T-helper 17 cell (primary cell): ENCODE results near the gene SRPX. TPM values are rescaled to one million over a fixed set of nuclear protein-coding genes. Genes with fewer than 3 reads are reported as not detected.

ENCODE experiments used
- ATAC-seq: fragments of 150-1000 bp; cut with Tn5 transposase; 2 replicates; pipeline ENCODE4 v1.10.0; 2021; ENCODE audit warnings: mild to moderate bottlenecking, moderate library complexity
- DNase-seq, 3 donors: peaks; one replicate each; pipeline versions ENCODE4 v3.0.0 to v3.0.0-alpha.2; 2020 to 2021
- H3K9me3 ChIP-seq: one replicate; pipeline ENCODE4 v1.7.0; 2013; ENCODE audit warnings: low read length, mild to moderate bottlenecking; ENCODE audit not compliant: control insufficient read depth, poor library complexity, severe bottlenecking
- H3K27ac Mint-ChIP-seq: one replicate; pipeline ENCODE4 v1.8.0; 2022; ENCODE audit warnings: mild to moderate bottlenecking, moderate library complexity, mixed read lengths
- H3K27me3 Mint-ChIP-seq: one replicate; pipeline ENCODE4 v1.8.0; 2022; ENCODE audit warnings: mixed read lengths
- H3K36me3 Mint-ChIP-seq: one replicate; pipeline ENCODE4 v1.8.0; 2022; ENCODE audit warnings: low read depth, mixed read lengths
- H3K4me1 Mint-ChIP-seq: one replicate; pipeline ENCODE4 v1.8.0; 2022; ENCODE audit warnings: mild to moderate bottlenecking, mixed read lengths
- H3K4me3 Mint-ChIP-seq: one replicate; pipeline ENCODE4 v1.8.0; 2022; ENCODE audit warnings: mild to moderate bottlenecking, moderate library complexity, mixed read lengths
- total RNA-seq, 4 donors: library from RNA in 2 of 4; stranded (reverse) in 2 of 4; gene quantifications; one replicate each; pipeline ENCODE4 v1.2.3 and lab custom pipeline; 2022 to 2026

The SRPX gene
- total RNA-seq, 2 donors from 2014 or later = 0.30 TPM; not detected in 1

DNA sequence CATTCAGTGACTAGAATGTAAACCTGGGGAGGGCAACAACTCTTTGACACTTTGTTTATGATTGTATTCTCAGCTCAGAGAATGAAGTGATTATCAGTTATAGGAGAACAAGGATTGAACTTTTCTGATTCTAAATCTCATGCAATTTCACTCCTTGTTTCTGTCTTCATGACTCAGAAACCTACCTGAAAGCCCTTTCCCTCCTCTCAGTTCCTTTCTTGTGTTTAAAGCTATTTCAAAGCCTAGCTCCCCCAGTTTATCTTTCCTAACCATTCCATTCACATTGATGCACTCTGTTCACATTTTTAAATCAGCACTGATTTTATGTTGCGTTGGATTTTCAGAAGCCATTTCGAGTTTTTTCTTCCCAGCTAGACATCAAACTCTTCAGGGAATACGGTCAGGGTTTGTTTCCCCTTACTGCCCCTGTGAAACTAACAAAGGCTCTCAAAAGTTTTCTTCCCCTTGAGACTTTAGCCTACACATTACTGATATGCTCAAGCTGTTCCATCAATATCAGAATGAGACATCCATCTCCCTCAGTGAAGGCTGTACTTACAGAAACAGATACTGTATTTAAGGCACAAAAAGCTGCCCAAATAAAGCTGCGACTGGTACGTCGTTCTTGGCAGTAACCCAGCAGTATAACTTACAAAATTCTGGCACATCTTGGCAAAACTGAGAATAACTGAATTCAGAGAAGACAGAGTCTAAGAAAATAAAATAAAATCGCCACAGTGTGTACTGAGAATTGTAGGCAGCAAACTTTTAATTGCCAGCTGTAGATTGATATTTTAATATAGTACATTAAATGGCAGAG, 31.0 kb downstream of the SRPX start:
- H3K4me1 Mint-ChIP-seq = no peaks in the 10 kb centered on the region
- H3K27ac Mint-ChIP-seq = no peak overlapping the region
- no peak overlapping the region for H3K4me3 Mint-ChIP-seq
- no peak for ATAC-seq
- DNase-seq = no peak
- H3K9me3 ChIP-seq = no peaks in the 10 kb centered on the region
- peaks cover 10% of the 10 kb centered on the region for H3K27me3 Mint-ChIP-seq
- H3K36me3 Mint-ChIP-seq = no peaks in the 10 kb centered on the region

DNA sequence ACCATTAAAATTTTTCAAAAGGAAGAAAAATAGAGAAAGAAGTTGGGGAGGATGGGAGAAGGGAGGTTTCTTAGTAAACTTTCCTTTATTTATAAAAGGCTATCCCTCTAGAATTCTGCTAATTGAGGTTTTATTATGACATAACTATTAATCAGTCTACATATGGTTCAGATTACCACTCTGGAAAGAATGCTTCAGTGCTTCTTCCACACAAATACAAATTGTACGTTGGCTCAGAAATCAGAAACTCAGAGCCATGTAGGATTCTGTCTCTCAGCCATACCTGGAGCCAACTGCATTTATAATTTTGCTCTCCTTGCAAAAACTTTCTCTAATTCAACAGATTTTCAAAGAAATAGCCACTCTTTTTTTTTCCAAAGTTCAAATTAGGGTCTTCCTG, 37.1 kb downstream of the SRPX start:
- H3K9me3 ChIP-seq = no peaks in the 10 kb centered on the region
- ATAC-seq = no peak
- Mint-ChIP-seq H3K36me3 (no peaks in the 10 kb centered on the region), H3K27ac (no peak overlapping the region), H3K4me1 (no peaks in the 10 kb centered on the region), H3K27me3 (peaks cover 13% of the 10 kb centered on the region), H3K4me3 (no peak overlapping the region)
- no peak for DNase-seq

DNA sequence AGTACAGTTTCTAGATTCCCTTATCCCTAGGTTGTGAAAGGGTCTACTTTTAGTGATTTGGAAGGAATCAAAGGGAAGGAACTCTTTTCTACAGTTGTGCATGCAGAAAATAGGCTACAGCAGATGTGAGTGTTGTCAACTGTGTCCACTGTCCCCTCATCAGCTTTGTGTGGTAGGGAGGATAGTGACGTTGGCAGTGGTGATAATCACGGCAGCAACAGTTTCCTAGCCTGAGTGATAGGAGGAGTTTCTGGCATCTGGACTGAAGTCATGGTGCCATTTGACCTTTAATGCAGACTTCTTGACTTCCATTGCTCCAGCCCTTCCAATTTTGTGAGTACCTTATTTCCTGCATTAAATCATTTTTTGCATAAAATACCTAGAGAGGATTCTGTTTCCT, 39.3 kb downstream of the SRPX start:
- Mint-ChIP-seq H3K36me3 (no peaks in the 10 kb centered on the region), H3K4me3 (no peak overlapping the region), H3K27ac (no peak overlapping the region), H3K4me1 (no peaks in the 10 kb centered on the region), H3K27me3 (peaks cover 7% of the 10 kb centered on the region)
- DNase-seq (no peak), ATAC-seq (no peak)
- no peaks in the 10 kb centered on the region for H3K9me3 ChIP-seq

DNA sequence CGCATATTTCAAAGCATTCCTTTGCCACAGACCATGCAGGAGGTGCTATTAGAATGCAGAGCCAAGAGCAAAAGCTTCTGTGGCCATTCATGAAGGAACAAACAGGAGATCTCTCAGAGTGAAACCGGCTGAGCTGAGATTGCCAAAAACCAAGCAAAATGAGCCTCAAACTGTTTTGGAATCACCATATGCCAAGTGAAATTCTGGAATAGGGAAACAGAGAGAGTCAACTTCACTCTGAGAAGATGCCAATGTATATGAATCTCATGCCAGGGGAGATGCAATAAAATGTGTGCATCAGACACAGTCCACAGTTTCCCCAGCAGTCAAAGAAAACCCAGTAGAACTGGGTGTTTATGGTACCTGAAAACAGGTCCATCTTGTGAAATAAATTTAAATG, 42.3 kb downstream of the SRPX start:
- Mint-ChIP-seq H3K27ac (no peak overlapping the region), H3K27me3 (peaks cover 7% of the 10 kb centered on the region), H3K4me1 (no peaks in the 10 kb centered on the region), H3K4me3 (no peak overlapping the region), H3K36me3 (no peaks in the 10 kb centered on the region)
- no peak for DNase-seq
- ATAC-seq = no peak
- H3K9me3 ChIP-seq = no peaks in the 10 kb centered on the region

DNA sequence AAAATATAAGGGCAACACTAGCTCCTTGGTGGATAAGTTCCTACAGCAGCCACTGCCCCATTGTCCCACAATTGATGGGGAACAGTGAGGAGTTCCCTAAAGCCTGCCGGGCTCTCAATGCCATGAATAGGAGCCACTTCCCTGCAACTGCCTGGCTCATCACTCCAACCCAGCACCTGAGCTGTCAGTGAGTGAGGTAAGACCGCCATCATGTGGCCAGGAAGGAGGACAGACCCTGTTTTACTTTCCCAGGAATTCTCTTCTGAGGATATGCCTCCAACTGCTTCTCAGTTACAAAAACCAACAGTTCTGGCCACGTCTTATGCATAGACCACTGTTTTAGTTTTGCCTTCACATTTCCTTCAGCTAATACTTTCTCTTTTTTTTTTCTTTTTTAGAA, 45.5 kb downstream of the SRPX start:
- no peak for DNase-seq
- no peaks in the 10 kb centered on the region for H3K4me1 Mint-ChIP-seq
- H3K27ac Mint-ChIP-seq = no peak overlapping the region
- peaks cover 6% of the 10 kb centered on the region for H3K27me3 Mint-ChIP-seq
- no peaks in the 10 kb centered on the region for H3K9me3 ChIP-seq
- no peak overlapping the region for H3K4me3 Mint-ChIP-seq
- H3K36me3 Mint-ChIP-seq = no peaks in the 10 kb centered on the region
- ATAC-seq = no peak

DNA sequence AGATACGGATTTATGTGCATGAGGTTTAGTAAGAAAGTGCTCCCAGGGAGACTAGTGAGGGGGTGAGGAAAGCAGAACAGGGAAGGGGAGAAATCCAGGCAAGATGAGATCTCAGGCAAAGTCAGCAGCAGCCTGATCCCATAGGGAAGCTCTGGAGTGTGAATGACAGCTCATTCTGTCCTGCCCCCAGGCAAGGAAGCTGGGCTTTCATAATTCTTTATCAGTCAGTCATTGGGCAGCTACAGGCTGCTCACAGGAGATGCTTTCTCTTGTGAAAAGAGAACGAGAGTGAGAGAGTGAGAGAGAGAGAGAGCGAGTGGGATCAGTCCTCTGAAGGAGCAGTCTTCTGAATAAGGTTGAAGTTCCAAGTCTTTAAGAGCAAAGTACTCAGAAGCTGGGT, 48.1 kb downstream of the SRPX start:
- H3K4me3 Mint-ChIP-seq = no peak overlapping the region
- H3K36me3 Mint-ChIP-seq = no peaks in the 10 kb centered on the region
- H3K9me3 ChIP-seq = no peaks in the 10 kb centered on the region
- H3K27ac Mint-ChIP-seq = no peak overlapping the region
- ATAC-seq (no peak), DNase-seq (no peak)
- no peaks in the 10 kb centered on the region for H3K4me1 Mint-ChIP-seq
- peaks cover 4% of the 10 kb centered on the region for H3K27me3 Mint-ChIP-seq

DNA sequence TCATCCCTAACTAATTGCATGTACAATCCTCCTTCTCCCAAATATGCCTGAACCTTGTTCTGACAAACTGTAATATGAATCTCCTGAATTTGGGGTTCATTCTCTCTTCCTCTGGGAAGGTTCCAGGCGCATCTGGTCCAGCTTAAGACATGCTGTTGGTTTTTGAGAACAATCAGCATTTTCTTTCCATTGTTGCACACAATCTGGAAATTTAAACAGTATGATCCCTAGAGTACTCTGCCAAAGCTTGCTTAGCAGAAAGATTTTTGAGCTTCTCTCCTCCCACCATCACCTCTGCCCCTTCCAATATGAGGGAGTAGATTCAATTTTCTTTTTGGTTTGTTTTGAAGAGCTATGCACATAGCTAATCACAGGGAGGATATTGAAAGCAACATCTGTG, 50.1 kb downstream of the SRPX start:
- no peaks in the 10 kb centered on the region for H3K36me3 Mint-ChIP-seq
- H3K9me3 ChIP-seq = no peaks in the 10 kb centered on the region
- H3K27ac Mint-ChIP-seq = no peak overlapping the region
- no peak overlapping the region for H3K4me3 Mint-ChIP-seq
- DNase-seq (no peak), ATAC-seq (no peak)
- no peaks in the 10 kb centered on the region for H3K4me1 Mint-ChIP-seq
- H3K27me3 Mint-ChIP-seq = peaks cover 4% of the 10 kb centered on the region

DNA sequence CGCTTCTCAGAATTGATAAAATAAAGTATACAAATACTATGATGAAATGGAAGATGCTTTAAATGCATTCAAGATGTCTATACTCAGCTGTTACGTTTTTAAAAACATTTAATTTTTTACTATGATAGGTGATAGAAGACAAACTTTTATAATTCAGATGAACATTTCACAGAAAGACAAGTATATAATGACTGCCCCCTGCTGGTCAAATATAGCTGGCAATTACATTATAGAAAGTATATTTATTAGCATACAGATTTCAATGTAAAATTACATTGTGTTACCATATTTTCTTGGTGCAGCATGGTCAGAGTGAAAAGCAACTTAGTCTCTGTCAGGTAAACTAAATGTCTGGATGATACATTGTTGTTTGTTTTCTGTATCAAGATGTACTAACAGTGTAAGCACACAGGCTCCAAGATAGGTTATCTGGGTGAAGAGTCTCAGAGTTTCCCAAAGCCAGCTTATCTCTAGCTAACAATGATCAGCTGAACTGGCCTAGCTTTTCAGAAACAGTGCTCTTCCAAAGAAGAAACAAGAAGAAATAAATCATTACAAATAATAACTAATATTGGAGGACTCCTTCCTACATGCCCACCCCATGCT, 54.1 kb downstream of the SRPX start:
- no peaks in the 10 kb centered on the region for H3K4me1 Mint-ChIP-seq
- DNase-seq = no peak

DNA sequence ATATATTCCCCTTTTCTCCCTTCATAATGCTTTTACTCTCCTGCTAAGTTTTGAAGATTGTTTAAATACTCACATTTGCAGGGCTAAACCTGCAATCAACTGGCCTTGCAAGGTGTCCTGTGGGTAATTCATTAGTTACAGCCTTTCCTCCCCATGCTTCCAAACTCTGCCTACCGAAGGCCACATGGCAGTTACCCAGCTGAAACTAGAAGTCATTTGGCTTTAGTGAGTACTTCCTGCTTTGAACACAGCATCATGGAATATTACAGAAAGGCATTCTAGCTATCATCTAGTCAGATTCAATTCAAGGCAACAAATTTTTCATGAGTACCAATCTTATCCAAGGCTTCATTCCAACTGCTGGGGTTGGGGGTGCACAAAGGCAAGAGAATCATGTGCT, 55.6 kb downstream of the SRPX start:
- Mint-ChIP-seq H3K4me1 (no peaks in the 10 kb centered on the region), H3K36me3 (no peaks in the 10 kb centered on the region), H3K4me3 (no peak overlapping the region), H3K27ac (no peak overlapping the region), H3K27me3 (no peaks in the 10 kb centered on the region)
- ATAC-seq (no peak), DNase-seq (no peak)
- H3K9me3 ChIP-seq = no peaks in the 10 kb centered on the region

More for the DNA sequence above, 54.1 kb downstream of the SRPX start:
- H3K4me3 Mint-ChIP-seq = no peak overlapping the region
- H3K9me3 ChIP-seq = no peaks in the 10 kb centered on the region
- no peak for ATAC-seq
- no peak overlapping the region for H3K27ac Mint-ChIP-seq
- no peaks in the 10 kb centered on the region for H3K27me3 Mint-ChIP-seq
- no peaks in the 10 kb centered on the region for H3K36me3 Mint-ChIP-seq

DNA sequence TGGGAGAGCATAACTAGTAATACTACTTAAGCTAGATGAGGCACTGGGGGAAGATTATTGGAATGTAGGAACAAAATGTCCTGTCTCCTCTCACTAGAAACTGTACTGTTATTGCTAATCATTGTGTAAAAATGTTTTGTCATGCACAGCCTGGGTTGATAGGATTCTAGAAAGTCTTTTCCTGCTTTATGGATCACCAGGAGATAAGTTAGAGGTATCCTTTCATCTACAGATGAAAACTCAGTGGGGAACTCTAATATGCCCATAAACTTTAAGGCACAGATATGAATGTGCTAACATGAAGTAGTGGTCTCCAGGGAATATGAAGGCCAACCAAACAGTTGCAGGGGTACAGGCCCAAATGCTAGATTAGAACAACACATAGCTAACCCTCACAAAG, 57.5 kb downstream of the SRPX start:
- Mint-ChIP-seq H3K4me1 (no peaks in the 10 kb centered on the region), H3K4me3 (no peak overlapping the region), H3K36me3 (no peaks in the 10 kb centered on the region), H3K27me3 (no peaks in the 10 kb centered on the region), H3K27ac (no peak overlapping the region)
- ATAC-seq (no peak), DNase-seq (no peak)
- H3K9me3 ChIP-seq = no peaks in the 10 kb centered on the region

DNA sequence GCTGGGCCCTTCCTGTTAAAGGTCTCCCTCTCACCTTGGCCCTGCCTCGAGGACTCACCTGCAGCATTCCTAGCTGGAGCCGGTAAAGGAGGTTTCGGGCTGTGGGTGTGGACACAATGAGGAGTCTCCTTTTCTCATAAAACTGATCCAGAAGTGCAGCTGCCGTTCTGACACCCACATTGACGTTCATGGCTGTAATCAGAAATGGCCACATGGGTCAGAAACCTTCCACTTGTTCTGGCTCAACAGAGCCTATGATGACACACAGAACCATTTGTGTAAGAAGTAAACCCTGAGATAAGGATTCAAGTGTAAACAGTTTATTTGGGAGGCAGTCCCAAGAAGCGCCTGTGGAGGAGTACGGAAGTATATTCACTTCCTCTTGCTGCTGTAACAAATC, 63.8 kb downstream of the SRPX start:
- DNase-seq = no peak
- H3K36me3 Mint-ChIP-seq = no peaks in the 10 kb centered on the region

DNA sequence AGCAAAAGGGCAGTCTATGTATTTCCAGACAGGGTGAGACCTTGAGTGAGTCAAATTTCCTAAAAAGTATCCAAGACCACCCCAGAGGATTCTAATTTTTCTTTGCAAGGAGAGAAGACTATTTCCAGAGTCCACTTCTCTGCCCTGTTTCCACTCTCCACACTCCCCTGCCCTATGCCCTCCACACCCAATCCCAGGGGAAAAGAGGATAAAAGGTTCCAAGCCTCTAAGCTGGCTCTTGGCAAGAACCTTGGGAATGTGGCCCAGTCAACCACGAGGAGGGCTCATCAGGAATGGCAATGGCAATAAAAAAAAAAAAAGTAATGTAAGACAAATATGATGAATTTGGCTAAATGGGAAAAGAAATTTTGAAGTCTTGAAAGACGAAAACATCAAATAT, 65.9 kb downstream of the SRPX start:
- no peaks in the 10 kb centered on the region for H3K9me3 ChIP-seq
- no peaks in the 10 kb centered on the region for H3K36me3 Mint-ChIP-seq
- no peak overlapping the region for H3K4me3 Mint-ChIP-seq
- ATAC-seq = no peak
- H3K27ac Mint-ChIP-seq = no peak overlapping the region
- no peaks in the 10 kb centered on the region for H3K4me1 Mint-ChIP-seq
- peaks cover 7% of the 10 kb centered on the region for H3K27me3 Mint-ChIP-seq
- no peak for DNase-seq

More for the DNA sequence above, 63.8 kb downstream of the SRPX start:
- H3K27me3 Mint-ChIP-seq = no peaks in the 10 kb centered on the region
- no peaks in the 10 kb centered on the region for H3K4me1 Mint-ChIP-seq
- no peak overlapping the region for H3K27ac Mint-ChIP-seq
- ATAC-seq = no peak
- H3K9me3 ChIP-seq = no peaks in the 10 kb centered on the region
- H3K4me3 Mint-ChIP-seq = no peak overlapping the region

DNA sequence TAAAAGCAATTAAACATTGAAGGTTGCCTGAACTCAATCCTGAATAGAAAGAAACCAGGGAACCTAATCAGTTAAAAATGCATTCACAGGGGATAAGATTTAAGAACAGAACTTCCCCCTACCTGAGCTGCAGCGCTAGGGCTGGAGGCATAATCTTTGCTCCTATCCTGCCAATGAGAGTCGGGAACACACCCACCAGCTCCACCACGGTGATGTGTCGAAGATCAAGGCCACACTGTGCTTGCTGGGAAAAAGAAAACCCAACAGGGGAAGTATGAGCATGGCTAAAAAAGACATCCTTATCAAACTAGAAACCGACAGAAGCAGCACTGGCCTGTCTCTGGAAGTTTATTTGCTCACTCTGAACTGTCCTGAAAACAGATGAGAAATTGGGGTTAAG, 66.3 kb downstream of the SRPX start:
- Mint-ChIP-seq H3K4me3 (no peak overlapping the region), H3K4me1 (no peaks in the 10 kb centered on the region), H3K27me3 (peaks cover 7% of the 10 kb centered on the region), H3K27ac (no peak overlapping the region), H3K36me3 (no peaks in the 10 kb centered on the region)
- no peak for ATAC-seq
- no peak for DNase-seq
- H3K9me3 ChIP-seq = no peaks in the 10 kb centered on the region

DNA sequence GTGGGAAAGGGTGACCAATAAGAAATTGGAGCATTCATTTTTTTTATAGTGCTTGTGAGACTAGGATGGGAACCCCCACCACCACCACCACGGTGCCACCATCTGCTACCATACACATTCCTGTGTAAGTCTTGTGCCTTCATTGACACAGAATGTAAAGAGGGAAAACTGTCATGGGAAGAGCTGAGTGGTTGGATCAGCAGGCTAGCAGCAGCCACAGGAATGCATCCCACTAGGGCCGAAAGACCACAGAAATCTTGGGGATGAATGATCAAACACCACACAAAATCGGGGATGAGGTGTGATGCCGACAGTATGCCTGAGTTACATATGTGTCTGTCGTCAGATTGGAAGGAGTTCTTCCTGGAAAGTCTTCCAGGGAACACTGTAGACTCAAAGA, 69.2 kb downstream of the SRPX start:
- H3K4me3 Mint-ChIP-seq = no peak overlapping the region
- H3K36me3 Mint-ChIP-seq = no peaks in the 10 kb centered on the region
- no peaks in the 10 kb centered on the region for H3K4me1 Mint-ChIP-seq
- H3K27ac Mint-ChIP-seq = no peak overlapping the region
- ATAC-seq (no peak), DNase-seq (no peak)
- H3K27me3 Mint-ChIP-seq = peaks cover 7% of the 10 kb centered on the region
- H3K9me3 ChIP-seq = no peaks in the 10 kb centered on the region
